Stimulated activated CD8-positive, alpha-beta memory T cell treated with anti-CD3 and anti-CD28 coated beads, Interleukin-7, amount 100 ng/mL, for 24 hours (primary cell): ENCODE results near the gene NES.

Experiments used
- DNase-seq: peaks from one replicate; pipeline ENCODE4 v3.0.0-alpha.2; 2020; ENCODE audit warnings: low read depth

NES gene

GRCh38 chr1:156680056-156680455 lies 2.8 kb upstream of the NES start:
- DNase-seq = no peak

GRCh38 chr1:156677616-156678596 lies 699 bp upstream of the NES start:
- DNase-seq = no peak

- DNase-seq = no peak
Measured at GRCh38 chr1:156676114-156676819, 940 bp downstream of the NES start.

GRCh38 chr1:156675210-156676113 lies 1.7 kb downstream of the NES start:
- DNase-seq = no peak

- no peak for DNase-seq
Measured at GRCh38 chr1:156673387-156674121, 3.7 kb downstream of the NES start.

- no peak for DNase-seq
Measured at GRCh38 chr1:156671804-156672203, 5.4 kb downstream of the NES start.

GRCh38 chr1:156670791-156671190 lies 6.4 kb downstream of the NES start:
- no peak for DNase-seq

GRCh38 chr1:156670359-156670758 lies 6.8 kb downstream of the NES start:
- DNase-seq = no peak

- DNase-seq = no peak
Measured at GRCh38 chr1:156669794-156670193, 7.4 kb downstream of the NES start.

- DNase-seq = no peak
Measured at GRCh38 chr1:156668801-156669637, 8.2 kb downstream of the NES start.

- no peak for DNase-seq
Measured at GRCh38 chr1:156667968-156668709, 9.1 kb downstream of the NES start.

- no peak for DNase-seq
Measured at GRCh38 chr1:156667610-156667967, 9.6 kb downstream of the NES start.

- no peak for DNase-seq
Measured at GRCh38 chr1:156666862-156667609, 10.2 kb downstream of the NES start.

GRCh38 chr1:156665539-156665938 lies 11.7 kb downstream of the NES start:
- DNase-seq = no peak

GRCh38 chr1:156664767-156665411 lies 12.3 kb downstream of the NES start:
- no peak for DNase-seq

GRCh38 chr1:156664046-156664766 lies 13.0 kb downstream of the NES start:
- DNase-seq = no peak

GRCh38 chr1:156663178-156663577 lies 14.0 kb downstream of the NES start:
- DNase-seq = no peak

GRCh38 chr1:156662800-156663055 lies 14.5 kb downstream of the NES start:
- no peak for DNase-seq
